OCI-LY1 (cell line): ENCODE results near the gene BLOC1S5.

ENCODE experiments used
- H2AFZ ChIP-seq: fragments of 200-600 bp; sonication (generic), shearing (Covaris generic); 2 replicates; pipeline ENCODE4 v1.6.0; 2014; ENCODE audit warnings: antibody characterized with exemption, mild to moderate bottlenecking, low read length
- H3F3A ChIP-seq: fragments of 200-600 bp; sonication (generic), shearing (Covaris generic); 2 replicates; pipeline ENCODE4 v1.6.0; 2014; ENCODE audit warnings: mild to moderate bottlenecking, antibody characterized with exemption, low read length, moderate library complexity; ENCODE audit not compliant: insufficient read depth
- H3K27ac ChIP-seq: fragments of 200-600 bp; sonication (generic); 2 replicates; pipeline ENCODE4 v1.5.1; 2014; ENCODE audit warnings: low read length, mixed run types, mild to moderate bottlenecking, low read depth; ENCODE audit not compliant: poor library complexity, severe bottlenecking
- H3K27me3 ChIP-seq: fragments of 200-600 bp; sonication (generic); 2 replicates; pipeline ENCODE4 v1.6.0; 2014; ENCODE audit warnings: antibody characterized with exemption, mild to moderate bottlenecking, low read length, moderate library complexity; ENCODE audit not compliant: insufficient read depth
- H3K36me3 ChIP-seq: fragments of 200-600 bp; sonication (generic); 2 replicates; pipeline ENCODE4 v1.6.1; 2014; ENCODE audit warnings: mild to moderate bottlenecking, antibody characterized with exemption, low read length, moderate library complexity, mixed read lengths; ENCODE audit not compliant: insufficient read depth
- H3K4me1 ChIP-seq: fragments of 200-600 bp; sonication (generic); 2 replicates; pipeline ENCODE4 v1.5.1; 2014; ENCODE audit warnings: mild to moderate bottlenecking, low read length, moderate library complexity; ENCODE audit not compliant: insufficient read depth, severe bottlenecking
- H3K4me2 ChIP-seq: fragments of 200-600 bp; sonication (generic), shearing (Covaris generic); 2 replicates; pipeline ENCODE4 v1.6.1; 2014; ENCODE audit warnings: low read length
- H3K4me3 ChIP-seq: fragments of 200-600 bp; sonication (generic); 2 replicates; pipeline ENCODE4 v1.5.1; 2014; ENCODE audit warnings: low read length, low read depth, mild to moderate bottlenecking, mixed read lengths; ENCODE audit not compliant: poor library complexity, severe bottlenecking
- H3K79me2 ChIP-seq: fragments of 200-600 bp; shearing (Covaris generic); 2 replicates; pipeline ENCODE4 v1.6.1; 2016; ENCODE audit warnings: mixed run types, low read length, mixed read lengths; ENCODE audit not compliant: insufficient read depth
- H3K9ac ChIP-seq: fragments of 200-600 bp; sonication (generic), shearing (Covaris generic); 2 replicates; pipeline ENCODE4 v1.6.1; 2014; ENCODE audit warnings: mild to moderate bottlenecking, low read length, mixed read lengths
- H3K9me2 ChIP-seq: fragments of 200-600 bp; sonication (generic), shearing (Covaris generic); 2 replicates; pipeline ENCODE4 v1.6.1; 2014; ENCODE audit warnings: low read depth, mild to moderate bottlenecking, low read length, mixed read lengths
- H3K9me3 ChIP-seq: fragments of 200-600 bp; shearing (Covaris generic); 2 replicates; pipeline ENCODE4 v1.6.1; 2014; ENCODE audit warnings: low read length, mixed read lengths
- H4K20me1 ChIP-seq: fragments of 200-600 bp; sonication (generic), shearing (Covaris generic); 2 replicates; pipeline ENCODE4 v1.6.0; 2016; ENCODE audit warnings: mild to moderate bottlenecking, low read length; ENCODE audit not compliant: insufficient read depth
- EZH2 ChIP-seq: fragments of 200-600 bp; sonication (generic), shearing (Covaris generic); IDR thresholded peaks from 2 replicates; pipeline ENCODE4 v1.8.0; 2017; ENCODE audit warnings: borderline replicate concordance, mixed run types, mild to moderate bottlenecking, antibody characterized with exemption, low read length, moderate library complexity, mixed read lengths
- TF ChIP-seq, protein P1 (sequence below): fragments of 200-600 bp; sonication (generic), shearing (Covaris generic); IDR thresholded peaks from 2 replicates; pipeline ENCODE4 v1.5.1; 2017; ENCODE audit warnings: mild to moderate bottlenecking, antibody characterized with exemption, low read length, moderate library complexity, mixed read lengths

The BLOC1S5 gene

DNA sequence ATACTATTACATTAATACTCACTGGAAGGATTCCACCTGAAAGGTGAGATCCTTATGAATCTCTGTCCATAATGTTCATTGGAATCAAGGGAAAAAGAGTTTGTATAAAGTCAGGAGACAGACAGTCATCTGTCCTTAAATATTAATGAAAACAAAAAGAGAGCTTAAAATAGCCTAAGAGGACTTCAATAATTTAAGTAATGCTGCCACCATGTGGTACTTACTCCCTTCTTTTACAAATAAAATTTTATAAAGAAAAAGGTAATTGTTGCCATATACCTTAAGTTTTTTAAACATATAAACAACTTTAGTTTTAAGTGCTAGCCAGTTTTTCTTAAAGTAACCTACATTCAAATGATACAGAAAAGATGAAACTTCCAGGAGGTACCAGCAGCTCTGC is 5.1 kb downstream of the BLOC1S5 start:
- H3K36me3 ChIP-seq: peaks cover 38% of the 10 kb centered on the region

DNA sequence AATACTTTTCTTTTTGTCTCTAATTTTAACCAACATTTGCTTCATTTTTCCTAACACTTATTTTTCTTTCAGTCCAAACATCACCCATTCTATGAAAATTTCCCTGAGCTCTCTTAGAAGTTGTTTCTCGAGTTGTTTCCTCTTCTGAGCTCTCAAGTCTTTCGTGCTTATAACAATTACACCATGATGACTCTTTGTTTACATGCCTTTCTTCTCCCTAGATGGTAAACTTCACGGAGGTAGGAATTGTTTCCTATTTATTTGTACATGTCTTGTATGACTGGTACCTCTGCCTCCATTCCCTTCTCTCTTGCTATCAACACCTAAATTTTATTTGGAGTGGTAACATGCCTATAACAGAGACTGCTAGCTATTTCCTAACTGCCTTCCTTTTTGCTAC is 6.4 kb downstream of the BLOC1S5 start:
- no peak overlapping the region for H2AFZ ChIP-seq
- no peak overlapping the region for H3K27ac ChIP-seq
- H3K36me3 ChIP-seq: peaks cover 39% of the 10 kb centered on the region
- no peaks in the 10 kb centered on the region for H3K79me2 ChIP-seq
- TF ChIP-seq, protein P1, sequence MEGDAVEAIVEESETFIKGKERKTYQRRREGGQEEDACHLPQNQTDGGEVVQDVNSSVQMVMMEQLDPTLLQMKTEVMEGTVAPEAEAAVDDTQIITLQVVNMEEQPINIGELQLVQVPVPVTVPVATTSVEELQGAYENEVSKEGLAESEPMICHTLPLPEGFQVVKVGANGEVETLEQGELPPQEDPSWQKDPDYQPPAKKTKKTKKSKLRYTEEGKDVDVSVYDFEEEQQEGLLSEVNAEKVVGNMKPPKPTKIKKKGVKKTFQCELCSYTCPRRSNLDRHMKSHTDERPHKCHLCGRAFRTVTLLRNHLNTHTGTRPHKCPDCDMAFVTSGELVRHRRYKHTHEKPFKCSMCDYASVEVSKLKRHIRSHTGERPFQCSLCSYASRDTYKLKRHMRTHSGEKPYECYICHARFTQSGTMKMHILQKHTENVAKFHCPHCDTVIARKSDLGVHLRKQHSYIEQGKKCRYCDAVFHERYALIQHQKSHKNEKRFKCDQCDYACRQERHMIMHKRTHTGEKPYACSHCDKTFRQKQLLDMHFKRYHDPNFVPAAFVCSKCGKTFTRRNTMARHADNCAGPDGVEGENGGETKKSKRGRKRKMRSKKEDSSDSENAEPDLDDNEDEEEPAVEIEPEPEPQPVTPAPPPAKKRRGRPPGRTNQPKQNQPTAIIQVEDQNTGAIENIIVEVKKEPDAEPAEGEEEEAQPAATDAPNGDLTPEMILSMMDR: no peak
- no peak for TF ChIP-seq EZH2
- H3K9ac ChIP-seq: no peak overlapping the region
- no peaks in the 10 kb centered on the region for H3K9me3 ChIP-seq
- no peaks in the 10 kb centered on the region for H3F3A ChIP-seq
- H3K4me1 ChIP-seq: peaks cover 4% of the 10 kb centered on the region
- H3K4me2 ChIP-seq: no peak overlapping the region
- H3K9me2 ChIP-seq: no peaks in the 10 kb centered on the region
- H3K27me3 ChIP-seq: no peaks in the 10 kb centered on the region
- H3K4me3 ChIP-seq: no peak overlapping the region
- H4K20me1 ChIP-seq: no peaks in the 10 kb centered on the region

More for the DNA sequence above, 5.1 kb downstream of the BLOC1S5 start:
- Histone ChIP-seq H3K9me2 (no peaks in the 10 kb centered on the region), H3K4me3 (no peak overlapping the region), H3K9ac (no peak overlapping the region), H3K27me3 (no peaks in the 10 kb centered on the region), H3K79me2 (no peaks in the 10 kb centered on the region), H3K4me2 (no peak overlapping the region), H3K9me3 (no peaks in the 10 kb centered on the region), H3K27ac (no peak overlapping the region), H4K20me1 (no peaks in the 10 kb centered on the region), H3F3A (no peaks in the 10 kb centered on the region), H3K4me1 (peaks cover 11% of the 10 kb centered on the region), H2AFZ (no peak overlapping the region)
- TF ChIP-seq, protein P1: peak; percentile 49
- no peak for TF ChIP-seq EZH2

DNA sequence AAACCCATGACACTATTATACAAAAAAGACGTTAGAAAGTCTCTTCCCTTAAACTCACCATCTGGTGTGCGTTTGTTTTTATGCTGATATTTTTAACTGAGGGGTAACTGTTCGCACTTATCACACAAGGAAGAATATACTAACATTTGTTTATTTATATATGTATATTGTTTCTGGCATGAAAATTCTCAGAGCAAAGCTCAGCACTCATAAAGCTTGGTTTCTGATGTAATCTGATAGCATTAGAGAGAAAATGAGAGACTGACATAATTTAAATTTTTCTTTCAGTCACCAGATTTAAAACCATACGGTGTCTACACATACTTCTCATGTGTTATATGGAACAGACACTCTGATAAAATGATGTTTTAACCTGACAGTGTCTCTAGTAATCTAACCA is 6.9 kb downstream of the BLOC1S5 start:
- H4K20me1 ChIP-seq: no peaks in the 10 kb centered on the region
- no peaks in the 10 kb centered on the region for H3F3A ChIP-seq
- no peak overlapping the region for H3K9ac ChIP-seq
- no peaks in the 10 kb centered on the region for H3K79me2 ChIP-seq
- H2AFZ ChIP-seq: no peak overlapping the region
- H3K4me1 ChIP-seq: no peaks in the 10 kb centered on the region
- no peaks in the 10 kb centered on the region for H3K27me3 ChIP-seq
- no peaks in the 10 kb centered on the region for H3K9me2 ChIP-seq
- H3K4me2 ChIP-seq: no peak overlapping the region
- no peak overlapping the region for H3K27ac ChIP-seq
- TF ChIP-seq, protein P1: no peak
- no peak for TF ChIP-seq EZH2
- peaks cover 39% of the 10 kb centered on the region for H3K36me3 ChIP-seq
- H3K9me3 ChIP-seq: no peaks in the 10 kb centered on the region
- H3K4me3 ChIP-seq: no peak overlapping the region
